SK-N-SH (cell line): ENCODE measurements around the gene ECI1. TPM values are rescaled to one million over a fixed set of nuclear protein-coding genes. Genes with fewer than 3 reads are reported as not detected.

ENCODE experiments used
- CTCF ChIA-PET: fragments of 300-600, 350-600 bp; formaldehyde crosslinking; extraction: SDS; loops from one replicate; lab custom pipeline; 2021; lab: Yijun Ruan, JAX
- POLR2A ChIA-PET: fragments of 350-600 bp; sonication (Branson Sonifier 250); formaldehyde crosslinking; extraction: SDS; loops from one replicate; lab custom pipeline; 2020; ENCODE audit warnings: antibody characterized with exemption, inconsistent platforms; lab: Yijun Ruan, JAX
- DNase-seq: peaks from one replicate; pipeline ENCODE4 v3.0.0; 2012
- H2AFZ ChIP-seq: fragments of 200-600 bp; sonication (generic); 2 replicates; pipeline ENCODE4 v1.8.1; 2016; ENCODE audit warnings: antibody characterized with exemption, mild to moderate bottlenecking, low read depth
- H3F3A ChIP-seq: fragments of 200-600 bp; sonication (generic); replicated peaks from 2 replicates; pipeline ENCODE3; 2016; ENCODE audit warnings: antibody characterized with exemption, mild to moderate bottlenecking; ENCODE audit not compliant: insufficient read depth
- H3K27ac ChIP-seq, 2 experiments: fragments of 200-500 bp in 1 of 2; fragments of 200-600 bp in 1 of 2; sonication (Bioruptor generic) in 1 of 2; sonication (generic), shearing (Covaris generic) in 1 of 2; 2 replicates each; pipeline versions ENCODE4 v1.5.1 to v1.6.1; 2014 to 2016; ENCODE audit warnings: low read depth in 2 of 2, inconsistent platforms in 1 of 2, low read length in 1 of 2, mild to moderate bottlenecking in 1 of 2, mixed read lengths in 1 of 2
- H3K27me3 ChIP-seq: fragments of 200-600 bp; sonication (generic), shearing (Covaris generic); 2 replicates; pipeline ENCODE4 v1.6.1; 2016; ENCODE audit warnings: mixed run types; ENCODE audit not compliant: insufficient read depth
- H3K36me3 ChIP-seq, 2 experiments: fragments of 200-500 bp in 1 of 2; fragments of 200-600 bp in 1 of 2; sonication (Bioruptor generic) in 1 of 2; sonication (generic) in 1 of 2; replicated peaks in 1 of 2; 2 replicates each; pipeline versions ENCODE3 to v1.5.1; 2014 to 2016; ENCODE audit warnings: low read length in 1 of 2, mild to moderate bottlenecking in 1 of 2; ENCODE audit not compliant: insufficient read depth in 2 of 2, control insufficient read depth in 1 of 2
- H3K4me1 ChIP-seq, 2 experiments: fragments of 200-500 bp in 1 of 2; fragments of 200-600 bp in 1 of 2; sonication (Bioruptor generic) in 1 of 2; sonication (generic), shearing (Covaris generic) in 1 of 2; 2 replicates each; pipeline versions ENCODE4 v1.5.1 to v1.6.1; 2014 to 2016; ENCODE audit warnings: low read depth in 1 of 2, low read length in 1 of 2, mixed run types in 1 of 2; ENCODE audit not compliant: insufficient read depth in 2 of 2, control insufficient read depth in 1 of 2
- H3K4me2 ChIP-seq: fragments of 200-600 bp; sonication (generic), shearing (Covaris generic); 2 replicates; pipeline ENCODE4 v1.6.1; 2017; ENCODE audit warnings: mixed run types
- H3K4me3 ChIP-seq, 2 experiments: fragments of 200-500 bp in 1 of 2; fragments of 200-600 bp in 1 of 2; sonication (Bioruptor generic) in 1 of 2; sonication (generic), shearing (Covaris generic) in 1 of 2; 2 replicates each; pipeline versions ENCODE4 v1.5.1 to v1.8.1; 2014 to 2016; ENCODE audit warnings: low read depth in 2 of 2, inconsistent platforms in 1 of 2, low read length in 1 of 2, mild to moderate bottlenecking in 1 of 2, mixed read lengths in 1 of 2, moderate library complexity in 1 of 2
- H3K79me2 ChIP-seq: fragments of 200-600 bp; sonication (generic); 2 replicates; pipeline ENCODE4 v1.8.1; 2017; ENCODE audit warnings: mild to moderate bottlenecking; ENCODE audit not compliant: insufficient read depth
- H3K9ac ChIP-seq: fragments of 200-600 bp; sonication (generic); 2 replicates; pipeline ENCODE4 v1.6.1; 2017; ENCODE audit warnings: mixed run types
- H3K9me2 ChIP-seq: fragments of 200-600 bp; sonication (generic); 2 replicates; pipeline ENCODE4 v1.6.1; 2017; ENCODE audit warnings: mixed run types
- H3K9me3 ChIP-seq: fragments of 200-600 bp; sonication (generic); 2 replicates; pipeline ENCODE4 v1.6.1; 2017; ENCODE audit warnings: mixed run types, mild to moderate bottlenecking, moderate library complexity
- H4K20me1 ChIP-seq: fragments of 200-600 bp; sonication (generic); 2 replicates; pipeline ENCODE4 v1.6.1; 2017; ENCODE audit warnings: mild to moderate bottlenecking, mixed run types; ENCODE audit not compliant: insufficient read depth
- CTCF ChIP-seq: fragments of 200-600 bp; sonication (generic); IDR thresholded peaks from 2 replicates; pipeline ENCODE4 v1.6.1; 2017; ENCODE audit warnings: antibody characterized with exemption, mild to moderate bottlenecking, moderate library complexity
- EP300 ChIP-seq, 2 experiments: IDR thresholded peaks; 2 replicates each; pipeline versions ENCODE4 v1.4.0 to v1.6.1; 2012; ENCODE audit warnings: borderline replicate concordance in 1 of 2, low read depth in 1 of 2, low read length in 1 of 2
- EZH2phosphoT487 ChIP-seq: fragments of 200-600 bp; sonication (generic); IDR thresholded peaks from 2 replicates; pipeline ENCODE4 v1.6.1; 2017; ENCODE audit warnings: low read depth, mixed run types, mild to moderate bottlenecking, antibody characterized with exemption, moderate library complexity, borderline replicate concordance
- FOSL2 ChIP-seq: IDR thresholded peaks from 2 replicates; pipeline ENCODE4 v1.4.0; 2012; ENCODE audit warnings: low read depth, mild to moderate bottlenecking, moderate library complexity, borderline replicate concordance
- FOXJ3 ChIP-seq: sonication (generic); formaldehyde crosslinking; IDR thresholded peaks from 2 replicates; pipeline ENCODE4 v1.5.1; 2020; ENCODE audit warnings: mild to moderate bottlenecking, missing genetic modification reagents
- GABPA ChIP-seq: IDR thresholded peaks from 2 replicates; pipeline ENCODE4 v1.4.0; 2012; ENCODE audit warnings: low read depth, mild to moderate bottlenecking
- MEF2A ChIP-seq: IDR thresholded peaks from 2 replicates; pipeline ENCODE4 v1.4.0; 2012; ENCODE audit warnings: low read depth, borderline replicate concordance
- NFIC ChIP-seq: IDR thresholded peaks from 2 replicates; pipeline ENCODE4 v1.4.0; 2012; ENCODE audit warnings: borderline replicate concordance
- NRF1 ChIP-seq: IDR thresholded peaks from 2 replicates; pipeline ENCODE4 v1.6.1; 2012; ENCODE audit warnings: low read depth, mild to moderate bottlenecking, low read length
- POLR2AphosphoS5 ChIP-seq: IDR thresholded peaks from 2 replicates; pipeline ENCODE4 v1.6.1; 2012; ENCODE audit warnings: low read depth, low read length
- RAD21 ChIP-seq: IDR thresholded peaks from 2 replicates; pipeline ENCODE4 v1.6.1; 2012; ENCODE audit warnings: mild to moderate bottlenecking, low read length
- RCOR1 ChIP-seq: fragments of 150-350 bp; IDR thresholded peaks from 2 replicates; pipeline ENCODE4 v1.6.1; 2017; ENCODE audit warnings: antibody characterized with exemption, low read length
- RFX5 ChIP-seq: IDR thresholded peaks from 2 replicates; pipeline ENCODE4 v1.6.1; 2012; ENCODE audit warnings: mild to moderate bottlenecking, improper control_type of control experiment, low read length
- RXRA ChIP-seq: IDR thresholded peaks from 2 replicates; pipeline ENCODE4 v1.4.0; 2012; ENCODE audit warnings: low read depth, mild to moderate bottlenecking, borderline replicate concordance
- SIN3A ChIP-seq: IDR thresholded peaks from 2 replicates; pipeline ENCODE4 v1.6.1; 2012; ENCODE audit warnings: low read depth, mild to moderate bottlenecking, low read length, moderate library complexity, borderline replicate concordance
- TAF1 ChIP-seq: IDR thresholded peaks from 2 replicates; pipeline ENCODE4 v1.6.1; 2012; ENCODE audit warnings: low read depth, mild to moderate bottlenecking, low read length, moderate library complexity, borderline replicate concordance
- TCF12 ChIP-seq: IDR thresholded peaks from 2 replicates; pipeline ENCODE4 v1.4.0; 2012
- USF1 ChIP-seq: IDR thresholded peaks from 2 replicates; pipeline ENCODE4 v1.4.0; 2012; ENCODE audit warnings: low read depth, borderline replicate concordance
- USF2 ChIP-seq: fragments of 150-350 bp; IDR thresholded peaks from 2 replicates; pipeline ENCODE4 v1.6.1; 2017; ENCODE audit warnings: antibody characterized with exemption, low read length, low read depth, borderline replicate concordance
- YY1 ChIP-seq: IDR thresholded peaks from 2 replicates; pipeline ENCODE4 v1.4.0; 2012; ENCODE audit warnings: low read depth, mild to moderate bottlenecking
- WGBS: methylation state at CpG from one replicate; pipeline ENCODE4 v1.1.6; 2017; ENCODE audit warnings: low lambda C conversion rate; 5-methylcytosine and 5-hydroxymethylcytosine counted together
- polyA plus RNA-seq, 3 experiments: library from polyadenylated mRNA; depleted of rRNA; stranded (reverse); fragments of >200 nt; gene quantifications; 2 replicates each; pipeline ENCODE4 v1.2.3, GENCODE V29; 2012
- TF ChIP-seq, protein P1 (sequence below): IDR thresholded peaks from 2 replicates; pipeline ENCODE4 v1.6.1; 2012; ENCODE audit warnings: mild to moderate bottlenecking, low read depth, low read length, moderate library complexity
- TF ChIP-seq, protein P2 (sequence below): IDR thresholded peaks from 2 replicates; pipeline ENCODE4 v1.4.0; 2012; ENCODE audit warnings: low read depth

ECI1 gene
- polyA plus RNA-seq, 1 of the 3 experiments (the other 2 are of a cell fraction): 61.8 TPM

- TF ChIP-seq, protein P1, sequence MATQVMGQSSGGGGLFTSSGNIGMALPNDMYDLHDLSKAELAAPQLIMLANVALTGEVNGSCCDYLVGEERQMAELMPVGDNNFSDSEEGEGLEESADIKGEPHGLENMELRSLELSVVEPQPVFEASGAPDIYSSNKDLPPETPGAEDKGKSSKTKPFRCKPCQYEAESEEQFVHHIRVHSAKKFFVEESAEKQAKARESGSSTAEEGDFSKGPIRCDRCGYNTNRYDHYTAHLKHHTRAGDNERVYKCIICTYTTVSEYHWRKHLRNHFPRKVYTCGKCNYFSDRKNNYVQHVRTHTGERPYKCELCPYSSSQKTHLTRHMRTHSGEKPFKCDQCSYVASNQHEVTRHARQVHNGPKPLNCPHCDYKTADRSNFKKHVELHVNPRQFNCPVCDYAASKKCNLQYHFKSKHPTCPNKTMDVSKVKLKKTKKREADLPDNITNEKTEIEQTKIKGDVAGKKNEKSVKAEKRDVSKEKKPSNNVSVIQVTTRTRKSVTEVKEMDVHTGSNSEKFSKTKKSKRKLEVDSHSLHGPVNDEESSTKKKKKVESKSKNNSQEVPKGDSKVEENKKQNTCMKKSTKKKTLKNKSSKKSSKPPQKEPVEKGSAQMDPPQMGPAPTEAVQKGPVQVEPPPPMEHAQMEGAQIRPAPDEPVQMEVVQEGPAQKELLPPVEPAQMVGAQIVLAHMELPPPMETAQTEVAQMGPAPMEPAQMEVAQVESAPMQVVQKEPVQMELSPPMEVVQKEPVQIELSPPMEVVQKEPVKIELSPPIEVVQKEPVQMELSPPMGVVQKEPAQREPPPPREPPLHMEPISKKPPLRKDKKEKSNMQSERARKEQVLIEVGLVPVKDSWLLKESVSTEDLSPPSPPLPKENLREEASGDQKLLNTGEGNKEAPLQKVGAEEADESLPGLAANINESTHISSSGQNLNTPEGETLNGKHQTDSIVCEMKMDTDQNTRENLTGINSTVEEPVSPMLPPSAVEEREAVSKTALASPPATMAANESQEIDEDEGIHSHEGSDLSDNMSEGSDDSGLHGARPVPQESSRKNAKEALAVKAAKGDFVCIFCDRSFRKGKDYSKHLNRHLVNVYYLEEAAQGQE: no peak
- no peak for TF ChIP-seq NFIC
- no peak for TF ChIP-seq GABPA
- TF ChIP-seq SIN3A: no peak
- TF ChIP-seq NRF1: no peak
- TF ChIP-seq, protein P2, sequence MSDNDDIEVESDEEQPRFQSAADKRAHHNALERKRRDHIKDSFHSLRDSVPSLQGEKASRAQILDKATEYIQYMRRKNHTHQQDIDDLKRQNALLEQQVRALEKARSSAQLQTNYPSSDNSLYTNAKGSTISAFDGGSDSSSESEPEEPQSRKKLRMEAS: no peak
- no peak for TF ChIP-seq TCF12
- no peak for TF ChIP-seq TAF1
- no peak for TF ChIP-seq RAD21
- no peak for TF ChIP-seq FOSL2
- TF ChIP-seq RXRA: no peak
- no peak for TF ChIP-seq RCOR1
Observed at GRCh38 chr16:2231016-2231931, 20.1 kb downstream of the ECI1 start (continued).

DNA sequence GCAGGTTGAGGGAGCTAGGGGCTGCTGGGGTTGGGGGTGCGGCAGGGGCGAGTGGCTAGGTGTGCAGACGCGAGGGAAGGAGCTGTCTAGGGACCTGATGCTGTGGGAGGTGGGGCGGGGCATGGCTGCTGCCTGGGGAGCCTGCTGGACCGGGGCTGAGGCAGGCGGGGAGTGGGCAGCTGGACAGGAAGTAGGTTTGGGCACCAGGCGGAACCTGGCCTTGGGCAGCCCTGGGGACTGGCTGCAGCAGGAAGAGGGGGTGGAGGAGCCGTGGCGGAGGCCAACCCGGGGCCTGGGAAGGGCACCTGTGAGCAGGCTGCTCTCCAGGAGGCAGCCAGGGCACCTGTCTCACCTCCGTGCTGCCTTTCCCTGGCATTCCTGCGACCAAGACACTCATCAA is 21.0 kb downstream of the ECI1 start:
- Histone ChIP-seq H3K36me3 (peaks cover 0 to 67% of the 10 kb centered on the region in 2 experiments), H3K4me1 (no peaks in the 10 kb centered on the region; a peak in 1 of 4 replicates), H3K79me2 (peaks cover 32% of the 10 kb centered on the region), H4K20me1 (peaks cover 30% of the 10 kb centered on the region), H3K27ac (no peak overlapping the region), H3K9me2 (no peaks in the 10 kb centered on the region), H3K4me3 (no peak overlapping the region), H3K9ac (no peak overlapping the region), H3F3A (no peaks in the 10 kb centered on the region), H2AFZ (no peak overlapping the region), H3K9me3 (no peaks in the 10 kb centered on the region), H3K27me3 (no peaks in the 10 kb centered on the region), H3K4me2 (no peak overlapping the region)
- no peak for TF ChIP-seq EZH2phosphoT487
- TF ChIP-seq FOXJ3: no peak
- no peak for TF ChIP-seq GABPA
- no peak for TF ChIP-seq FOSL2
- no peak for TF ChIP-seq YY1
- TF ChIP-seq MEF2A: no peak
- no peak for TF ChIP-seq TAF1
- TF ChIP-seq NRF1: no peak
- TF ChIP-seq POLR2AphosphoS5: no peak
- TF ChIP-seq USF2: no peak
- no peak for TF ChIP-seq RAD21
- TF ChIP-seq CTCF: no peak
- TF ChIP-seq EP300 (IDR thresholded peaks at IDR 0.05; ENCODE audit: borderline replicate concordance in 1 of 2, low read depth in 1 of 2, low read length in 1 of 2): no peak
- TF ChIP-seq RFX5: no peak
- no peak for TF ChIP-seq TCF12
- TF ChIP-seq USF1: no peak
- ChIA-PET CTCF (interaction anchor here (0.7 to 1.6 kb wide), 2 partner anchors 12 to 21 kb away, joined by 3 to 5 read pairs; partner anchors contain the start of gene ECI1), POLR2A (no interaction called here)
- no peak for DNase-seq
- WGBS: 93% methylated on average over 7 of the region's 13 CpGs
